DMS79 treated with DMSO at 0.1 percent for 48 hours (cell line): Measurements from ENCODE around the gene NEK10.
A peak's percentile ranks its signal among the peaks of the same experiment; 100 is the strongest.
"Not testable (repeated sequence)": the region's sequence is repeated elsewhere in the genome, so short reads cannot be mapped to it uniquely, and the experiment has no call there.

Source experiments
- DNase-seq: peaks from one replicate; lab custom pipeline; 2025; lab: John Stamatoyannopoulos, UW

NEK10 gene

DNA sequence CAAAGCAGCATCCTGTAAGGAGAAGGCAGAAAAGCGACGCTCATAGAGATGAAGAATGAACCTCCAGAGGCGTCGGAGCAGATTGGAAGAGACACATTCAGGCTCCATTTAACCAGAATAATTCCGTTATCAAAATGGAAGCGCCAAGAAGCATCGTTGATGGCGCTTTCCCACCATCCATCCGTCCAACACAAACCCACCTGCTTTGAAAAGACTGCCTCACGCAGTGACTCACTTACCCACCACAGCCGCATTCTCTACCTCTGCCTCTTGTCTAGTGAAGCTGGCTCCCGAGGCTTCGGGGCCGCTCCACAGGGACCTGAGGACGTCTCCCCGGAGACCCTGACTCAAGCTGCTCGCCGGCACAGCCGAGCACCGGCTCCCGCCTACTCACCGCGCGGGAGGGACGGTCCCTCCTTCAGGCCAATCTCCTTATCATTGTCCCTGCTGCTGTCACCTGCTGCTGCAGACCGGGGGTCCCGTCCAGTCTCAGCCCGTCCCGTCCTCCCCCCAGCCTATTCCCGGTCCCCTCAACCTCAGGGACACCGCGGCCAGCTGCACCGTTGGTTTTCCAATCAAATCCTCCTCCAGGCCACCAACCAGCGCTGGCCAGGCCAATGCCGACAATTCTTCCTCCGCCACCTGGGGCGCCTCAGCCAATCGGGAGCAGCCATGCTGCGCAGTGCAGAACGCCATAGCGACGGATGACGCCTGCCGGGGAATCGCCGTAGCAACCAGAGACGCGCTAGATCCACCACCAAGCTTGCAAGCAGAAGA, at the start of gene NEK10:
NEK10 (minus strand) TSS at position 553 of the 777 bp plus-strand sequence. CDS start 16,501 bp downstream, outside the sequence.
- peak; percentile 63 for DNase-seq

- no peak for DNase-seq
Observed at GRCh38 chr3:27415202-27415601, 46.0 kb upstream of the NEK10 start.

- no peak for DNase-seq
Observed at GRCh38 chr3:27392950-27393679, 23.9 kb upstream of the NEK10 start.

GRCh38 chr3:27392414-27392813, 23.2 kb upstream of the NEK10 start:
- not testable (repeated sequence) for DNase-seq

GRCh38 chr3:27391796-27392195, 22.6 kb upstream of the NEK10 start:
- DNase-seq, result no peak

DNA sequence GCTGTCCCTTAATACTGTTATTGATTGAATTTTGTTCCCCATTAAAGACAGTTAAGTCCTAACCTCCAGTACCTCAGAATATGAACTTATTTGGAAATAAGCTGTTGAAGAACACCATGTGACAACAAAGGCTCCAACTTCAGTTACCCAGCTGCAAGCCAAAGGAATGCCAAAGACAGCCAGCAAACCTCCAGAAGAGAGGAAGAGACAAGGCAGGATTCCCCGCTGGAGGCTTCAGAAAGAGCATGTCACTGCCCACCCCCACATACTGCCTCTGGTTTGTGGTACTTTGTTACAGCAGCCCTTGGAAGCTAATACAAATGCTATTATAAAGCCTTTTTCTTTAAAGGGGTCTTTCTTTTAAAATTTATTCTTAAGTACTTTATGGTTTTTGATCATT, 18.4 kb upstream of the NEK10 start:
- no peak for DNase-seq

GRCh38 chr3:27385504-27385903, 16.3 kb upstream of the NEK10 start:
- DNase-seq, result no peak

DNA sequence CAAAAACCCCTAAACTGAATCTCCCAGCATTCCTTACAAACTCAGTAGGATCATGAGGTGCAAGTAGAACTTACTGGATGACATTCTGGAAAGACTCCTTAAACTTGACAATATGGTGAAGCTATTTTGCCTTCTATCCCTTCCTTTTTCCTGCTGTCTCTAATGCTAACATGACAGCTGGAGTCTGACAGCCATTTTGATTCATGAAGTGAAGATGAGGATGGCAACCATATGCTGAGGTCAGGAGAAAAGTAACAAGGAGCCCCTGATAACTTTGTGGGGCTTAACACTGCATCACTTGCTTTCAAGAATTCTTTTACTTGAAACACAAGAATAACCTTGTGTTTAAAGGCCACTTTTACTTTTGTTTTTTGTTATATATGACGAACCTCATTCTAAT, 15.0 kb upstream of the NEK10 start:
- DNase-seq, result no peak

DNA sequence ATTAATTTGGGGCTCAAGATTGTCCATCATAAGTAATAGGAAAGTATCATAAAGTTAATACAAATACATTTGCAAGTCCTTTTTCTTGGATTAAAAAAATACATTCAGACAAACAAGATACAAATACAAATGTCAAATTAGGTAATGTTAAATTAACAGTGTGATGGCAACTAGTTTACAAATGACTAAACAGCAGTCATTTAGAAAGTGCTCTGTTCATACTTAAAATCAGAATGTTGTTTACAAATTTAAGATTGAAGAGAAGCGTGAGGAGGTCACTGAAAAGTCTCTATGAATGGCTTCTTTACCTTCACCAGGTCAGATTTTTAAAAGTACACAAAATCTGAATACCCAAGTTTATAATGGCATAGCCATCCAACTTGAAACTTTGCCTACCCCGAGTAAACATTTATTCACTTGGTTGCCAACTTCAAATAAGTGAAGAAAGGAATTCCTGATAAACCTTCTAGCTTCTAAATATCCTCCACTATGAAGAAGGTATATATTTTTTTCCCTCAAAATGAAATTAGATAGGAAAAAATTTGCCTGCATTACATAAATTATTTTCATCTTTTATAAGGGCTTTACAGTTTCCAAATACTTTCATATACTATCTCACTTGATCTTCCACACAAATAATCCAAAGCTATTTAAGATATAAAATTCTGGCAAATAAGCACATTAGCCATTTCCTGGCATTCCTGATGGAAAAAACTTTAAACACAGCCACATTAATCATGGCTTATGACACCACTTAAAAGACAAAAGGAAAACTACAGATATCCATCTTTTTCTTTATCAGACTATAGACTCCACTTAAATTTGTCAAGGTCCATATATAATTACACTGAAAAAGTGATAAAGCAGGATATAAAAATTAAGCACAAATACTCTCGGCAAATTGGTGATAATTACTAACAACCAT, 11.5 kb upstream of the NEK10 start:
- DNase-seq, result no peak

- no peak for DNase-seq
Observed at GRCh38 chr3:27378331-27378730, 9.1 kb upstream of the NEK10 start.

- DNase-seq, result no peak
Observed at GRCh38 chr3:27376109-27376772, 7.1 kb upstream of the NEK10 start.

DNA sequence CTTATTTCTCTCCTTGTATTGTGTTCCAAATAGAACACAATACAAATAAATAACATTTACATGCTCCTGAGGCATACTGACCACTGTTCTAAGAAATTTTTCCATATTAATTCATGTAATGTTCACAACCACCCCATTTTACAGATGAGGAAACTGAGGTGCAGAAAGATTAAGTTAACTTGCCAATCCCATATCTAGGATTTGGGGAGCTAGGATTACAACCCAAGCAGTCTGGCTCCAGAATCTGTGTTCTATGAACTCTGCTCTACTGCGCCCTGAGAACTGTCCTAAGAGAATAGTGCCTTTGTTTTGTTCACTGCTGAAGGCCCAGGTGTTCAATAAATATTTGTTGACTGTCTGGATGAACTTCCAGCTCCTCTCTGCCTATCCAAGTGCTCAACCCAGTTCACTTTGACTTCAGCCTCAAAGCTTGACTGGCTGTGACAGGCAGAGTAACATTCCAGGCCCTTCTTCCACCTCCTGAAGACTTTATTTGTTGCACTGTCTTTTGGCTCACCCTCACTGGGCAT, 3.1 kb downstream of the NEK10 start:
- DNase-seq, result no peak

DNA sequence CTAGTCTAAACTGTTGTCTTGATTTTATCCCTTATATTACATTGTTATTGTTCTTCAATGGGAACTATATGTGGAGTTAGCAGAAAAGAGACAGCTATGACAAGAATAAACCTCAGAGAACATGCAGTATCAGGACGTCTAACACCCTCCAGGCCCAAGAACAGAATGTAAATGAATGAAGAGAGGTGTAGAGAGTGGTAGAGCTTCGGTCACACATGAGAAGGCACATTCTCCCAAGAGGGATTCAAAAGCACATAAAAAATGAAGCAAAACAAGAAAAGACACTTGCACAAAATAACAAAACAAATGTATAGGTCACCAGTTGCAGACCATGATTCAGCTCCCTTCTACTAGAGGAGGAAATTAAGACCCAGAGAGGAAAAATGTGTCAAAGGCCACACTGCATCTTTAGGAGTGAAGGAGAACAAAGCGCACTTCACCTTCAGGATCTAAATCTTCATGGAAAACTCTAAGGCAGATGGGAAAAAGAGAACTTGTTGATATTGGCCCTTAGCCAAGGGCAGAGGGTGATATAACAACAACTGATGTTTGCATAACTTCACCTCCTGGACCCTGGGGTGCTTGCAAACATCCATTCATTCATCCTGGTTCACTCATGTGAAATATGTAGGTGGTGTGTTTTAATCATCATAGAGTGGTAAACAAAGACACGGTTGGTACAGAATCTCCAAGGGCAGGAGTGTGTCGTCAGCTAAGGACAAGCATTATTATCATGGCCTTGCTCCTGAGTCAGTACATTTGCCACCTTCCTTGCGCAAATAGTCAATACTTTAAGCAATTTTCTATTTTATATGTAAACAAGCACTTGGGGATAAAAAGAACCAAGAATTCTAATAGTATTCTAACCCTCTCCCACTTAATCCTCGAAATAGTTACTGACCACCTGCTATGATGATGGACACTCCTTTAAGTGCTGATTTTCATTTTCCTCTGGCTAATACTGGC, 8.8 kb downstream of the NEK10 start:
- peak; percentile 26 for DNase-seq

- DNase-seq, result no peak
Observed at GRCh38 chr3:27358372-27358771, 10.8 kb downstream of the NEK10 start.

DNA sequence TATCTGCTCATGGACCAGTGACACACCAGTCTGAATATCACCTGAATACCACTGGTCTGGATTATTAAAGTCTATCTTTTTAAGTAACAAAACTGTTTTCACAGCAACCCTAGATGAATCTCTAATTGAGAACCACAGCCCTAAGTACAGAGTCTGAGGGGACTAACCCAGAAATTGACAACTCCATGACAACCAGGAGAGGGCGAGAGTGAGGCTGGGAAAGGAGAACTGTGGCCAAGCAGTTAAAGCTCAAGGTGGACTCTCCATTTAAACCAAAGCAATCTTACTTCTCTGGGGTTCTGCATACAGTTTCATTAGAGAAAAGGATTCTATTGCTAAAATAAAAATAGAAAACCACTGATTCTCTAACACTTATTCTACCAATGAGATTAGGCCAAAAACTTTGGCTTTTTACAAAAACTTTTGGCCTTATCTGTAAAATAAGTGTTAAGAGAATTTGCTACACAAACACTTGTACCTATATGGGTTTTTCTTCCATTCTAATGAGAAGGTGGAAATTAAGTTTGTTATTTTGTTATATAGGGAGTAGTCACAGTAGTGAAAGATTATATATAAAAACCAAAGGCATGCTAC, 11.4 kb downstream of the NEK10 start:
- no peak for DNase-seq

- DNase-seq, result no peak
Observed at GRCh38 chr3:27356976-27357375, 12.2 kb downstream of the NEK10 start.

GRCh38 chr3:27354588-27355203, 14.5 kb downstream of the NEK10 start:
- DNase-seq, result no peak

GRCh38 chr3:27354161-27354560, 15.0 kb downstream of the NEK10 start:
- no peak for DNase-seq

DNA sequence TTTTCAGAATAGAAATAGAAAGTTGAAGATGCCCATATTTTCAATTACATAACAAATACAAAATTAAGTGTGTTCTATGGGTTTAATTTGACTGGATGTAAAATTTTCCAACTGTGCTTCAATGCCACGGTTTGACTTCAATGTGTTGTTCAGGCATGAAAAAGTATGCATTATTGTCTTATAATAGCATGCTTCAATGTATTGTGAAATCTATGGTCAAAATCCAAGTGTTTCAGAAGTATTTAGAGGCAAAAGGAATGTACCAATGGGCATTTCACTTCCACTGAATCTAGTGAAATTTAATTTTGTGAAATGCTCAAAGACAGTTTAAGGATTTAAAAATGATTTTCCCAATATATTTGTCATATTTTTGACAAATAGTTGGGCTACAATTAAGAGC, 16.0 kb downstream of the NEK10 start:
- DNase-seq, result no peak

DNA sequence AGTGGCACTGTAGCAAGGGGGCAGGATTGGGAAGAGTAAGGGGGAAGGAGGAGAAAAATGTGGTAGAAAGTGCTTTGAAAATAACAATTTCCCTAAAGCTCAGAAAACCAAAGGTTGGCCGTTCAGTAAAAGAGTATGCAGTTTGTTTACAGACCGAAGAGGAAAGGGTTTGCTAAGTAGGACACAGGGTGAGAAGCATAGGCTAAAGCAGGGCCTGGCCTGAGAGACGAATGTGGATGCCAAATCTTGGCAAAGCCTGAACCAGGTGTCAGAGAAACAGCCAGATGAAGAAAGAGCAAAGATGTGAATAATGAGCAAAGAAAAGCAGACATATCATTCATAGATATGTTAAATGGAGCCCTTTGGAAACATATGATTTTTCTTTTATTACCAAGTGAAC, 17.1 kb downstream of the NEK10 start:
- DNase-seq, result no peak
